Measurements from ENCODE around the gene ATP13A4. TPM values are rescaled to one million over a fixed set of nuclear protein-coding genes. Genes with fewer than 3 reads are reported as not detected.

Gene ATP13A4
- total RNA-seq, 6 experiments from 2014 or later: 0.06 to 1.3 (median 0.61) TPM

DNA sequence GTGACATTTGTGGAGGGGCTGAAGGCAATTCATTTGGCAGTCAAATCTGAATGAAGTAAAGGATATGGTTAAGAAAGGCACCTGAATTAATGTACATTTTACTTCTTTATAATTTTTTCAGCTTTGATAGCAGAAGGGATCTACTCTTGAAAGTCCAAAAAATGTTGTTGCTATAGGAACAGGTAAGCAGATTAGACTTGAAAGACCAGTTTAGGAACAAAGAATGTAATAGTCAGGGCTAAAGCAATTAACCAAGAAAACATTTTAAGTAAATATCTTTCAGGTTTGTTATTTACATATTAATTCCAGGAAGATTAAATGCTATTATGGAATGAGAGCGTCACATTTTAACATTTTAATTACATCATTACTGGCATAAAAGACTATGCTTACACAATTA is 1.1 kb downstream of the ATP13A4 start:
- H3K4me3 ChIP-seq: no peak overlapping the region
- no peaks in the 10 kb centered on the region for H3K36me3 ChIP-seq
- 71% methylated on average over 1 of the region's 1 CpG for WGBS (ENCODE audit: insufficient coverage, low coverage, low lambda C conversion rate, missing lambda C conversion rate)
- H3K9me3 ChIP-seq: no peaks in the 10 kb centered on the region
- peaks cover 0 to 8% of the 10 kb centered on the region in 2 donors for H3K27me3 ChIP-seq
- intact Hi-C loops (cut with DNase I): no loop called here
- no peak for TF ChIP-seq POLR2A (IDR thresholded peaks at IDR 0.05)
- TF ChIP-seq, protein P1, sequence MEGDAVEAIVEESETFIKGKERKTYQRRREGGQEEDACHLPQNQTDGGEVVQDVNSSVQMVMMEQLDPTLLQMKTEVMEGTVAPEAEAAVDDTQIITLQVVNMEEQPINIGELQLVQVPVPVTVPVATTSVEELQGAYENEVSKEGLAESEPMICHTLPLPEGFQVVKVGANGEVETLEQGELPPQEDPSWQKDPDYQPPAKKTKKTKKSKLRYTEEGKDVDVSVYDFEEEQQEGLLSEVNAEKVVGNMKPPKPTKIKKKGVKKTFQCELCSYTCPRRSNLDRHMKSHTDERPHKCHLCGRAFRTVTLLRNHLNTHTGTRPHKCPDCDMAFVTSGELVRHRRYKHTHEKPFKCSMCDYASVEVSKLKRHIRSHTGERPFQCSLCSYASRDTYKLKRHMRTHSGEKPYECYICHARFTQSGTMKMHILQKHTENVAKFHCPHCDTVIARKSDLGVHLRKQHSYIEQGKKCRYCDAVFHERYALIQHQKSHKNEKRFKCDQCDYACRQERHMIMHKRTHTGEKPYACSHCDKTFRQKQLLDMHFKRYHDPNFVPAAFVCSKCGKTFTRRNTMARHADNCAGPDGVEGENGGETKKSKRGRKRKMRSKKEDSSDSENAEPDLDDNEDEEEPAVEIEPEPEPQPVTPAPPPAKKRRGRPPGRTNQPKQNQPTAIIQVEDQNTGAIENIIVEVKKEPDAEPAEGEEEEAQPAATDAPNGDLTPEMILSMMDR (IDR thresholded peaks at IDR 0.05): no peak
- H3K27ac ChIP-seq: no peak overlapping the region
- H3K4me1 ChIP-seq: peaks cover 0 to 10% (median 2%) of the 10 kb centered on the region in 4 donors
- DNase-seq (no peak), ATAC-seq (no peak)

DNA sequence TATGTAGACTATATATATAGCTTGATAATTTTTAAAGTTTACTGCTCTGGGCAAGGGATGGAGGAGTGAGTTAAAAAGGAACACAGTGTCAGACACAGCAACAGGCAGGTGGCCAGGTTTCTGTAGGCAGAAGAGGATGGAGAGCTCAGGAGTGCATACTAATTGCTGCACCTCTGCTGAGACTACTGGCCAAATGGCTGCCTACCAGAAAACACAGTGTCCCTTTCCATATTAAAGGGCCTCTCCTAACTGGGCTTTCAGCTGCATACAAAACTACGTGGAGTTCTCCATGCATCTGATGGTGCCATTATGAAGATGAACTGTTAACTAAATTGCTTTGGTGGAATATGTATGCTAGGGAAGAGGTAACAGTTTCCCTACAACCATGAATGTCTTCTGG is 1.8 kb downstream of the ATP13A4 start:
- Histone ChIP-seq H3K27ac (no peak overlapping the region), H3K27me3 (peaks cover 0 to 8% of the 10 kb centered on the region in 2 donors), H3K4me1 (peaks cover 0 to 10% (median 2%) of the 10 kb centered on the region in 4 donors), H3K9me3 (no peaks in the 10 kb centered on the region), H3K36me3 (no peaks in the 10 kb centered on the region), H3K4me3 (no peak overlapping the region)
- DNase-seq (no peak), ATAC-seq (no peak)
- intact Hi-C loops (cut with DNase I): no loop called here
- 75% methylated on average over 1 of the region's 1 CpG for WGBS (ENCODE audit: insufficient coverage, low coverage, low lambda C conversion rate, missing lambda C conversion rate)
- TF ChIP-seq, protein P1 (IDR thresholded peaks at IDR 0.05): no peak
- TF ChIP-seq POLR2A (IDR thresholded peaks at IDR 0.05): no peak

DNA sequence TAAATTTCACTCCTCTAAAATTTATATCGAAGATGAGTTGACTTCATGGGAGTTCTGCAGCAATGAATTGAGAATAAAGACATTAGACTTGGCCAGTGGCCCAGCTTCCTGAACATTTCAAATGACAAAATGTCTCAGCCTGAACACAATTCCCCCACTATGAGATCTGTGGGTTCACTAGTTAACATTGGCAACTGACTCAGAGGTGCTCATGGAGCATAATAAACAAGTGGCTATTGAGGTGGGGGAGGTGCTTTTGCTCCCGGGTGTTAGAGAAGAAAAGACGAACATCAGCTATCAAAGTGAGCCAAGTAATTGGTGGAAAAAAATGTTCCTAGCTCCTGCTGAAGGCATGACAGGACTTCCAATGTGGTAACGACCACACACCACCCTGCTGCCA is 6.3 kb downstream of the ATP13A4 start:
- DNase-seq (no peak), ATAC-seq (no peak)
- Histone ChIP-seq H3K27me3 (no peaks in the 10 kb centered on the region), H3K9me3 (peaks cover 0 to 3% (median 0%) of the 10 kb centered on the region in 4 donors), H3K27ac (no peak overlapping the region), H3K4me1 (no peaks in the 10 kb centered on the region), H3K36me3 (no peaks in the 10 kb centered on the region), H3K4me3 (no peak overlapping the region)
- intact Hi-C loops (cut with DNase I): no loop called here
- 54% methylated on average over 4 of the region's 4 CpGs for WGBS (ENCODE audit: insufficient coverage, low coverage, low lambda C conversion rate, missing lambda C conversion rate)
- TF ChIP-seq, protein P1 (IDR thresholded peaks at IDR 0.05): no peak

DNA sequence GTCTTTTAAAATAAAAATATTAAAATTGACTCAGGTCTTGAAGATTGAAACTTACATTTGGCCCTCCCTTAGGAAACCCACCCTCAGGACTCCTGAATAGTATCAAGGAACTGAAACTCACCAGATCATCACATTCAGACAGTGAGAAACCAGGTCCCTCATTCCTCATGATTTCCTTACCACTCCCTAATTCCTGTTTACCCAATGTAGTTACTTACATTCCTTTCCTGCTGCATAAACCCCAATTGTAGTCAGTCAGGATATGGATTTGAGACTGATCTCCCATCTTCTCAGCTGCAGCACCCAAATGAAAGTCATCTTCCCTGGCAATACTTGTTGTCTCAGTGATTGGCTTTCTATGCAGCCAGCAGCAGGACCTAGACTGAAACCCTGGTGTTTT is 8.6 kb downstream of the ATP13A4 start:
- no peaks in the 10 kb centered on the region for H3K36me3 ChIP-seq
- intact Hi-C loops (cut with DNase I): no loop called here
- no peak for ATAC-seq
- H3K9me3 ChIP-seq: peaks cover 0 to 3% (median 0%) of the 10 kb centered on the region in 4 donors
- H3K4me3 ChIP-seq: no peak overlapping the region
- H3K27ac ChIP-seq: no peak overlapping the region
- H3K4me1 ChIP-seq: no peaks in the 10 kb centered on the region
- no peaks in the 10 kb centered on the region for H3K27me3 ChIP-seq
- TF ChIP-seq, protein P1 (IDR thresholded peaks at IDR 0.05): no peak
- no peak for TF ChIP-seq POLR2A (IDR thresholded peaks at IDR 0.05)
- no peak for DNase-seq

DNA sequence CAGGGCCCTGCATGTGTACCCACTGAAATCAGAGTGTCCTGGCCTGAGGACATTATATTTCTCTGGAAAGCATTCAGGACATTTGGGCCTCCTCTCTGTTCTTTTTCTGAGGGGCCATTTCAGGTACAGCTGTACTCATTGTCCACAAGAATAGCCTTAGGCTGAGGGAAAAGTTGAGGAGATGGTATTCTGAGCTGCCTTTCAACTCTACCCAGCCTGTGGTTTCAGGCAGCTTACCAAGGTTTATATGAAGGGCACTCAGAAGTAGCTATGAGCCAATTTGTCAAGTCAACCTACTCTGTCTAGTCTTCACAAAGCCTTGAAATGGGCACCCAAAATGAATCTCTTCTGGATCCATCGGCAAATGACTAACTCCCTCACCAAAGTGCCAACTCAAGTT is 9.4 kb downstream of the ATP13A4 start:
- no peak for TF ChIP-seq POLR2A (IDR thresholded peaks at IDR 0.05)
- TF ChIP-seq, protein P1 (IDR thresholded peaks at IDR 0.05): no peak
- Histone ChIP-seq H3K36me3 (no peaks in the 10 kb centered on the region), H3K4me3 (no peak overlapping the region), H3K27ac (no peak overlapping the region), H3K27me3 (no peaks in the 10 kb centered on the region), H3K4me1 (no peaks in the 10 kb centered on the region), H3K9me3 (peaks cover 0 to 3% (median 0%) of the 10 kb centered on the region in 4 donors)
- intact Hi-C loops (cut with DNase I): no loop called here
- DNase-seq (no peak), ATAC-seq (no peak)
- 100% methylated on average over 1 of the region's 1 CpG for WGBS (ENCODE audit: insufficient coverage, low coverage, low lambda C conversion rate, missing lambda C conversion rate)

Data from right lobe of liver (tissue), 6 donors.